ENCODE data around the gene MRPL40.

Gene MRPL40

GRCh38 chr22:19461506-19461905, 29.2 kb downstream of the MRPL40 start:
- FAIRE-seq (no peak), DNase-seq (ENCODE audit: low spot score) (no peak)

- DNase-seq (ENCODE audit: low spot score) (no peak), FAIRE-seq (no peak)
Measured at GRCh38 chr22:19463008-19463407, 30.7 kb downstream of the MRPL40 start.

- DNase-seq (ENCODE audit: low spot score) = no peak
Measured at GRCh38 chr22:19463491-19464469, 31.4 kb downstream of the MRPL40 start.

GRCh38 chr22:19464546-19464945, 32.2 kb downstream of the MRPL40 start:
- FAIRE-seq (no peak), DNase-seq (ENCODE audit: low spot score) (no peak)

More at GRCh38 chr22:19463491-19464469, 31.4 kb downstream of the MRPL40 start:
- FAIRE-seq = no peak

GRCh38 chr22:19464975-19465374, 32.6 kb downstream of the MRPL40 start:
- FAIRE-seq (no peak), DNase-seq (ENCODE audit: low spot score) (no peak)

- no peak for DNase-seq (ENCODE audit: low spot score)
- no peak for FAIRE-seq
Measured at GRCh38 chr22:19466126-19466716, 33.9 kb downstream of the MRPL40 start.

GRCh38 chr22:19466848-19467752, 34.8 kb downstream of the MRPL40 start:
- DNase-seq (ENCODE audit: low spot score) (no peak), FAIRE-seq (no peak)

- DNase-seq (ENCODE audit: low spot score) (no peak), FAIRE-seq (no peak)
Measured at GRCh38 chr22:19467912-19468311, 35.6 kb downstream of the MRPL40 start.

GRCh38 chr22:19469421-19469820, 37.1 kb downstream of the MRPL40 start:
- no peak for FAIRE-seq
- DNase-seq (ENCODE audit: low spot score) = no peak

GRCh38 chr22:19470010-19470409, 37.7 kb downstream of the MRPL40 start:
- no peak for DNase-seq (ENCODE audit: low spot score)
- no peak for FAIRE-seq

- FAIRE-seq (no peak), DNase-seq (ENCODE audit: low spot score) (no peak)
Measured at GRCh38 chr22:19471572-19471971, 39.2 kb downstream of the MRPL40 start.

- FAIRE-seq (no peak), DNase-seq (ENCODE audit: low spot score) (no peak)
Measured at GRCh38 chr22:19472233-19472632, 39.9 kb downstream of the MRPL40 start.

GRCh38 chr22:19473578-19473977, 41.2 kb downstream of the MRPL40 start:
- no peak for FAIRE-seq

GRCh38 chr22:19476023-19476422, 43.7 kb downstream of the MRPL40 start:
- FAIRE-seq = no peak
- no peak for DNase-seq (ENCODE audit: low spot score)

More at GRCh38 chr22:19473578-19473977, 41.2 kb downstream of the MRPL40 start:
- no peak for DNase-seq (ENCODE audit: low spot score)

- no peak for FAIRE-seq
Measured at GRCh38 chr22:19477321-19478044, 45.1 kb downstream of the MRPL40 start.

GRCh38 chr22:19478045-19478900, 45.9 kb downstream of the MRPL40 start:
- FAIRE-seq = no peak
- no peak for DNase-seq (ENCODE audit: low spot score)

More at GRCh38 chr22:19477321-19478044, 45.1 kb downstream of the MRPL40 start:
- no peak for DNase-seq (ENCODE audit: low spot score)

- FAIRE-seq (no peak), DNase-seq (ENCODE audit: low spot score) (peak; percentile 58)
Measured at GRCh38 chr22:19478901-19479354, 46.6 kb downstream of the MRPL40 start, which contains the start of gene UFD1. TSS of gene UFD1 (minus strand) at chr22:19479193. CDS start at chr22:19479085, 108 bp downstream.

GRCh38 chr22:19479355-19480172, 47.2 kb downstream of the MRPL40 start, which contains the start of gene CDC45:
TSS of gene CDC45 (plus strand) at chr22:19479920. CDS start at chr22:19479969, 49 bp downstream.
- FAIRE-seq = peak; percentile 83

GRCh38 chr22:19480173-19480568, 47.8 kb downstream of the MRPL40 start:
- DNase-seq (ENCODE audit: low spot score) = no peak
- no peak for FAIRE-seq

More at GRCh38 chr22:19479355-19480172, 47.2 kb downstream of the MRPL40 start, which contains the start of gene CDC45:
- peak; percentile 94 for DNase-seq (ENCODE audit: low spot score)

Measured in RCC 7860 (cell line).